ENCODE data around the gene OR6C65. TPM values are rescaled to one million over a fixed set of nuclear protein-coding genes. Genes with fewer than 3 reads are reported as not detected.
"Not testable (repeated sequence)": the region's sequence is repeated elsewhere in the genome, so short reads cannot be mapped to it uniquely, and the experiment has no call there.

The OR6C65 gene
- not detected for total RNA-seq

DNA sequence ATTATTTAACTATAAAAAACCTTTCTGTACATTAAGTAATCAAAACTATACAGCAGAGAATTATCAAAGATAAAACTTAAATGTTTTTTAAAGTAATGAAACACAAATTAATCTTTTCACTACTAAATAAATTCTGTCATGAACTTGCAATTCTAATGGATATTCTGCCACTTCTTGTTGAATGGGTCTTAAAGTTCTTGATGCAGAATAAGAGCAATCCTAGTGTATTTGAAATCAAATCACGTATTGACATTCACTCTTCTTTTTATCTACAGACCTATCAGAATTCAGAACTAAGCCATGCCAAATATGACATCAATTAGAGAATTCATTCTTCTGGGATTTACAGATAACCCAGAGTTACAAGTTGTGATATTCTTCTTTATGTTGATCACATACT, at the start of gene OR6C65:
Gene OR6C65, plus strand, starts transcription at position 301 of the 400 bp plus-strand sequence. Its CDS starts 0 bp downstream, at position 301.
- no peak for TF ChIP-seq EP300 (IDR thresholded peaks at IDR 0.05)
- TF ChIP-seq, protein P1, sequence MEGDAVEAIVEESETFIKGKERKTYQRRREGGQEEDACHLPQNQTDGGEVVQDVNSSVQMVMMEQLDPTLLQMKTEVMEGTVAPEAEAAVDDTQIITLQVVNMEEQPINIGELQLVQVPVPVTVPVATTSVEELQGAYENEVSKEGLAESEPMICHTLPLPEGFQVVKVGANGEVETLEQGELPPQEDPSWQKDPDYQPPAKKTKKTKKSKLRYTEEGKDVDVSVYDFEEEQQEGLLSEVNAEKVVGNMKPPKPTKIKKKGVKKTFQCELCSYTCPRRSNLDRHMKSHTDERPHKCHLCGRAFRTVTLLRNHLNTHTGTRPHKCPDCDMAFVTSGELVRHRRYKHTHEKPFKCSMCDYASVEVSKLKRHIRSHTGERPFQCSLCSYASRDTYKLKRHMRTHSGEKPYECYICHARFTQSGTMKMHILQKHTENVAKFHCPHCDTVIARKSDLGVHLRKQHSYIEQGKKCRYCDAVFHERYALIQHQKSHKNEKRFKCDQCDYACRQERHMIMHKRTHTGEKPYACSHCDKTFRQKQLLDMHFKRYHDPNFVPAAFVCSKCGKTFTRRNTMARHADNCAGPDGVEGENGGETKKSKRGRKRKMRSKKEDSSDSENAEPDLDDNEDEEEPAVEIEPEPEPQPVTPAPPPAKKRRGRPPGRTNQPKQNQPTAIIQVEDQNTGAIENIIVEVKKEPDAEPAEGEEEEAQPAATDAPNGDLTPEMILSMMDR (IDR thresholded peaks at IDR 0.05): no peak
- no peak for TF ChIP-seq POLR2A (IDR thresholded peaks at IDR 0.05)
- no peaks in the 10 kb centered on the region for H3K36me3 ChIP-seq
- H3K4me3 ChIP-seq: no peak within 1 kb of the TSS
- no peaks in the 10 kb centered on the region for H3K27me3 ChIP-seq
- WGBS, 2 donors: 90 to 92% methylated on average over 1 of the region's 1 CpG
- no peaks in the 10 kb centered on the region for H3K4me1 ChIP-seq
- no peaks in the 10 kb centered on the region for H3K9me3 ChIP-seq
- H3K27ac ChIP-seq: no peak within 1 kb of the TSS
- no peak for DNase-seq (ENCODE audit: low spot score in 2 of 2)

DNA sequence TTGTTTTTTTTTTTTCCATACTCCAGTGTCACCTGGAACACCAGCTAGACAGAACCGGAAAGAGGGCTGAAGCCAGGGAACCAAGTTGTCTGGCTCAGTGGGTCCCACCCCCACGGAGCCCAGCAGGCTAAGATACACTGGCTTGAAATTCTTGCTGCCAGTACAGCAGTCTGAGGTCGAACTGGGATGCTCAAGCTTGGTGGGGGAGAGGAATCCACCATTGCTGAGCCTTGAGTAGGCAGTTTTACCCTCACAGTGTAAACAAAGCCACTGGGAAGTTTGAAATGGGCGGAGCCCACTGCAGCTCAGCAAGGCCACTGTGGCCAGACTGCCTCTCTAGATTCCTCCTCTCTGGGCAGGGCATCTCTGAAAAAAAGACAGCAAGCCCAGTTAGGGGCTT, 45.0 kb upstream of the OR6C65 start:
- not testable (repeated sequence) for H3K27ac ChIP-seq; H3K27me3 ChIP-seq; H3K4me3 ChIP-seq; H3K4me1 ChIP-seq; H3K36me3 ChIP-seq; DNase-seq (ENCODE audit: low spot score in 2 of 2)
- WGBS, 2 donors: 69 to 72% methylated on average over 4 of the region's 4 CpGs
- H3K9me3 ChIP-seq: peaks cover 0 to 12% (median 0%) of the 10 kb centered on the region in 4 donors

DNA sequence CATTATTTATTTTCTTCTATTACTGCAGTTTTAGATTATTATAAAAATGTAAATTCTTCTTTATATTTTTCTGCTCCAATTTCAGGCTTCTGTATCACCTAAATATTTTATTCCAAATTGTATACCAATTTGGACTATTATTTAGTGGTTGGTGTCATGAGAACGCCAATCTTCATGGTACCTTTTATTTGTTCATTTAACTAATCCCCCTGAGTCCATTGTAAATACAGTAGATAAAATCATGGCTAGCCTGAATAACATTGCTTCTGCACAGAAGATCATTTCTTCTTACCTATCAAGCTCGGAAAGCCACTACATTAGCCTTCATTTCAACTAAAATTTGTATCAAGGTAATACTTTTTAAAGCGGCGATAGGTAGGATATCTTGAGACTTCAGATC, 37.7 kb upstream of the OR6C65 start, which contains the start of gene OR6C75:
Gene OR6C75, plus strand, starts transcription at position 301 of the 400 bp plus-strand sequence. CDS start 2,136 bp downstream, outside the sequence.
- DNase-seq (ENCODE audit: low spot score in 2 of 2): no peak
- TF ChIP-seq, protein P1 (IDR thresholded peaks at IDR 0.05): no peak
- TF ChIP-seq EP300 (IDR thresholded peaks at IDR 0.05) (no peak), POLR2A (IDR thresholded peaks at IDR 0.05) (no peak)
- no peaks in the 10 kb centered on the region for H3K4me1 ChIP-seq
- peaks cover 0 to 4% (median 0%) of the 10 kb centered on the region in 4 donors for H3K9me3 ChIP-seq
- no peaks in the 10 kb centered on the region for H3K36me3 ChIP-seq
- no peak within 1 kb of the TSS for H3K4me3 ChIP-seq
- no peaks in the 10 kb centered on the region for H3K27me3 ChIP-seq
- H3K27ac ChIP-seq: no peak within 1 kb of the TSS
- WGBS, 2 donors: 89 to 93% methylated on average over 4 of the region's 4 CpGs

DNA sequence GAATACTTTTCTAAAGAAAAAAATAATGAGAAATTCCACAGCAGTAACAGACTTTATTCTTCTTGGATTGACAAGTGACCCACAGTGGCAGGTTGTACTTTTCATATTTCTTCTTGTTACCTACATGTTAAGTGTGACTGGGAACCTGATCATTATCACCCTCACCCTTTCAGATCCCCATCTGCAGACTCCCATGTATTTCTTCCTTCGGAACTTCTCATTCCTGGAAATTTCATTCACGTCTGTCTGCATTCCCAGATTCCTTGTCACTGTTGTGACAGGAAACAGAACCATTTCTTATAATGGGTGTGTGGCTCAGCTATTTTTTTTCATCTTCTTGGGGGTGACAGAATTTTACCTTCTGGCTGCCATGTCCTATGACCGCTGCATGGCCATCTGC, 35.2 kb upstream of the OR6C65 start:
- Histone ChIP-seq H3K4me3 (no peak overlapping the region), H3K36me3 (no peaks in the 10 kb centered on the region), H3K27ac (no peak overlapping the region), H3K27me3 (no peaks in the 10 kb centered on the region), H3K9me3 (no peaks in the 10 kb centered on the region), H3K4me1 (no peaks in the 10 kb centered on the region)
- no peak for DNase-seq (ENCODE audit: low spot score in 2 of 2)
- 70 to 78% methylated on average over 3 of the region's 3 CpGs for WGBS, 2 donors
- no peak for TF ChIP-seq POLR2A (IDR thresholded peaks at IDR 0.05)
- TF ChIP-seq, protein P1 (IDR thresholded peaks at IDR 0.05): no peak
- no peak for TF ChIP-seq EP300 (IDR thresholded peaks at IDR 0.05)

DNA sequence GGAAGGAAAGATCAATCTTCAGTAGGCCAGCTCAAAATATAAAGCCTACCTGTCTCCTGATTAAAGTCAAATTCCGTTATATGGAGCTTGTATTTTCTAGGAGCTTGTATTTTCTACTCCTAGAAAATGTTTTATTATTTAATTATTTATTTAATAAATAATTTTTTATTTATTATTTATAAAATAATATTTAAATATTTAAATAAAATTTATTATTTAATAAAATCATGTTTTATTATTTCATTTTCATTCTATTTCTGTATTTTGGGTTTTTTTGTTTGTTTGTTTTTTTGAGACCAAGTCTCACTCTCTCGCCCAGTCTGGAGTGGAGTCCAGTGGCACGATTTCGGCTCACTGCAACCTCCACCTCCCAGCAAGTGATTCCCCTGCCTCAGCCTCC, 27.8 kb upstream of the OR6C65 start:
- H3K27me3 ChIP-seq: no peaks in the 10 kb centered on the region
- 71 to 73% methylated on average over 4 of the region's 4 CpGs for WGBS, 2 donors
- H3K9me3 ChIP-seq: no peaks in the 10 kb centered on the region
- no peak overlapping the region for H3K27ac ChIP-seq
- H3K36me3 ChIP-seq: no peaks in the 10 kb centered on the region
- H3K4me1 ChIP-seq: no peaks in the 10 kb centered on the region
- DNase-seq (ENCODE audit: low spot score in 2 of 2): no peak
- TF ChIP-seq POLR2A (IDR thresholded peaks at IDR 0.05) (no peak), EP300 (IDR thresholded peaks at IDR 0.05) (no peak)
- TF ChIP-seq, protein P1 (IDR thresholded peaks at IDR 0.05): no peak
- no peak overlapping the region for H3K4me3 ChIP-seq

DNA sequence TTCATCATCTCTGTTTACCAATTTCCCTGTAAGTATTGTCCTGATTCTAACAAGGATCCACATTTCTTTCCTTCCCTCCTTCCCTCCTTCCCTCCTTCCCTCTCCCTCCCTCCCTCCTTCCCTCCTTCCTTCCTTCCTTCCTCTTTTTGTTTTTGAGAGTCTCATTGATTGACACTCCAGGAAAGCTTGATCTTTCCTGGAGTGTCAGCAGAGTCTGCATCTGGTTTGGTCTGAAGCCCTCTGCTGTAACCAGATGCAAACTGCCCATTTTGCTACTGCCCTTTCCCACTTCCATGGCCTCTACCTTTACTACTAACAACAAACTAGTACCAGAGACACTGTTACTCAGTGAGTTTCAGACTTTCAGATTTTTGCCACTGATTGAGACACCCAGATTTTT, 14.4 kb upstream of the OR6C65 start:
- H3K9me3 ChIP-seq: no peaks in the 10 kb centered on the region
- no peaks in the 10 kb centered on the region for H3K36me3 ChIP-seq
- TF ChIP-seq, protein P1 (IDR thresholded peaks at IDR 0.05): no peak
- TF ChIP-seq POLR2A (IDR thresholded peaks at IDR 0.05): no peak
- TF ChIP-seq EP300 (IDR thresholded peaks at IDR 0.05): no peak
- H3K4me1 ChIP-seq: no peaks in the 10 kb centered on the region
- no peak overlapping the region for H3K27ac ChIP-seq
- no peak for DNase-seq (ENCODE audit: low spot score in 2 of 2)
- no peaks in the 10 kb centered on the region for H3K27me3 ChIP-seq
- H3K4me3 ChIP-seq: no peak overlapping the region
